ENCODE results near the gene MAGED1.

MAGED1 gene, protein sequence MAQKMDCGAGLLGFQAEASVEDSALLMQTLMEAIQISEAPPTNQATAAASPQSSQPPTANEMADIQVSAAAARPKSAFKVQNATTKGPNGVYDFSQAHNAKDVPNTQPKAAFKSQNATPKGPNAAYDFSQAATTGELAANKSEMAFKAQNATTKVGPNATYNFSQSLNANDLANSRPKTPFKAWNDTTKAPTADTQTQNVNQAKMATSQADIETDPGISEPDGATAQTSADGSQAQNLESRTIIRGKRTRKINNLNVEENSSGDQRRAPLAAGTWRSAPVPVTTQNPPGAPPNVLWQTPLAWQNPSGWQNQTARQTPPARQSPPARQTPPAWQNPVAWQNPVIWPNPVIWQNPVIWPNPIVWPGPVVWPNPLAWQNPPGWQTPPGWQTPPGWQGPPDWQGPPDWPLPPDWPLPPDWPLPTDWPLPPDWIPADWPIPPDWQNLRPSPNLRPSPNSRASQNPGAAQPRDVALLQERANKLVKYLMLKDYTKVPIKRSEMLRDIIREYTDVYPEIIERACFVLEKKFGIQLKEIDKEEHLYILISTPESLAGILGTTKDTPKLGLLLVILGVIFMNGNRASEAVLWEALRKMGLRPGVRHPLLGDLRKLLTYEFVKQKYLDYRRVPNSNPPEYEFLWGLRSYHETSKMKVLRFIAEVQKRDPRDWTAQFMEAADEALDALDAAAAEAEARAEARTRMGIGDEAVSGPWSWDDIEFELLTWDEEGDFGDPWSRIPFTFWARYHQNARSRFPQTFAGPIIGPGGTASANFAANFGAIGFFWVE

DNA sequence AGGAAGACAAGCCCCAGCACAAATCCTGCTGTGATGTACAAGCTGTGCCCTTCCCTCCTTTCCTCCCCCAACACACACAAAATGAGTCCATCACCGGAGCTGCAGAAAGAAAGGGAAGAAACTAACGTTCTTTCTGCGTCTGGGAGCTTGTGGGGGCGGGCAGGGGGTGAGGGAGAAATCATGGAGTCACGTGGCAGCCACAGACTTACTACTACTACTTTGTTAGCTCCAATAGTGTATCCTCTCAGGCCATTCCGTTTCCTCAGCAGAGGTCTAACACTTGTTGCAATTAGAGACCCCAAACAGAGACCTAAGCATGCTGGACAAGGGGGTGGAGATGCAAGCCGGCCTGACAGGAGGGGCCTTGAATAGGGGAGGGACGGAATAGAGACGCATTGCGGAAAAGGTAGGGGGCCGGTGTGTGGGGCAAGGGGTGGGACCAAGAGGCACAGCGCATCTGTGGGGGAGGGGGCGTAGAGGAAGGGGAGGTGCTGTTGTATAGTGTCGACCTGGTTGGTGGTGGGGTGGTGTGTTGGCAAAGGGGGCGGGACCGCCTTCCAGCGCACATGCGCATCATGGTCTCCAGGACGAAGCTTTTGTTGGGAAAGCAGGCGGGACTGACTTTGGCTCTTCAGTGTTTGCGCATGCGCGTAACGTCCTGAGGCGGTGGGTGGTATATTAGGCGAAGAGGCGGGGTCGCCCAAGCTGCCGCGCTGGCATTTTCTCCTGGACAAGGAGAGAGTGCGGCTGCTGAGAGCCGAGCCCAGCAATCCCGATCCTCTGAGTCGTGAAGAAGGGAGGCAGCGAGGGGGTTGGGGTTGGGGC, at the start of gene MAGED1:
TSS of gene MAGED1 (plus strand) at position 703 of the 825 bp plus-strand sequence. CDS start 682 bp downstream, outside the sequence.
- H3K9me3 ChIP-seq (ENCODE audit: severe bottlenecking): no peaks in the 10 kb centered on the region
- no peaks in the 10 kb centered on the region for H3K36me3 ChIP-seq
- peaks cover 8% of the 10 kb centered on the region for H3K27me3 ChIP-seq (ENCODE audit: insufficient read depth, low read depth, severe bottlenecking)
- TF ChIP-seq, protein P1, sequence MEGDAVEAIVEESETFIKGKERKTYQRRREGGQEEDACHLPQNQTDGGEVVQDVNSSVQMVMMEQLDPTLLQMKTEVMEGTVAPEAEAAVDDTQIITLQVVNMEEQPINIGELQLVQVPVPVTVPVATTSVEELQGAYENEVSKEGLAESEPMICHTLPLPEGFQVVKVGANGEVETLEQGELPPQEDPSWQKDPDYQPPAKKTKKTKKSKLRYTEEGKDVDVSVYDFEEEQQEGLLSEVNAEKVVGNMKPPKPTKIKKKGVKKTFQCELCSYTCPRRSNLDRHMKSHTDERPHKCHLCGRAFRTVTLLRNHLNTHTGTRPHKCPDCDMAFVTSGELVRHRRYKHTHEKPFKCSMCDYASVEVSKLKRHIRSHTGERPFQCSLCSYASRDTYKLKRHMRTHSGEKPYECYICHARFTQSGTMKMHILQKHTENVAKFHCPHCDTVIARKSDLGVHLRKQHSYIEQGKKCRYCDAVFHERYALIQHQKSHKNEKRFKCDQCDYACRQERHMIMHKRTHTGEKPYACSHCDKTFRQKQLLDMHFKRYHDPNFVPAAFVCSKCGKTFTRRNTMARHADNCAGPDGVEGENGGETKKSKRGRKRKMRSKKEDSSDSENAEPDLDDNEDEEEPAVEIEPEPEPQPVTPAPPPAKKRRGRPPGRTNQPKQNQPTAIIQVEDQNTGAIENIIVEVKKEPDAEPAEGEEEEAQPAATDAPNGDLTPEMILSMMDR (IDR thresholded peaks at IDR 0.05; ENCODE audit: low read depth, low read length): no peak
- H3K4me3 ChIP-seq (ENCODE audit: low read depth, low read length): peak within 1 kb of the TSS; percentile 46
- peak; percentile 93 for DNase-seq
- H3K27ac ChIP-seq: no peak within 1 kb of the TSS; the same call in 1 of the 2 replicates

- TF ChIP-seq, protein P1 (IDR thresholded peaks at IDR 0.05; ENCODE audit: low read depth, low read length): no peak
These were observed 46.0 kb upstream of the MAGED1 start for GRCh38 chrX:51847463-51847862.

GRCh38 chrX:51851507-51852085, 41.8 kb upstream of the MAGED1 start:
- Histone ChIP-seq H3K27me3 (ENCODE audit: insufficient read depth, low read depth, severe bottlenecking) (peaks cover 15% of the 10 kb centered on the region), H3K36me3 (no peaks in the 10 kb centered on the region), H3K27ac (no peak overlapping the region), H3K9me3 (ENCODE audit: severe bottlenecking) (no peaks in the 10 kb centered on the region), H3K4me3 (ENCODE audit: low read depth, low read length) (no peak overlapping the region)
- DNase-seq: no peak
- TF ChIP-seq, protein P1 (IDR thresholded peaks at IDR 0.05; ENCODE audit: low read depth, low read length): no peak

More at GRCh38 chrX:51847463-51847862, 46.0 kb upstream of the MAGED1 start:
- no peak overlapping the region for H3K27ac ChIP-seq
- H3K4me3 ChIP-seq (ENCODE audit: low read depth, low read length): no peak overlapping the region
- peaks cover 13% of the 10 kb centered on the region for H3K27me3 ChIP-seq (ENCODE audit: insufficient read depth, low read depth, severe bottlenecking)
- DNase-seq: no peak
- H3K9me3 ChIP-seq (ENCODE audit: severe bottlenecking): no peaks in the 10 kb centered on the region
- no peaks in the 10 kb centered on the region for H3K36me3 ChIP-seq

- H3K4me3 ChIP-seq (ENCODE audit: low read depth, low read length): no peak overlapping the region
These were observed 41.3 kb upstream of the MAGED1 start for GRCh38 chrX:51852096-51852495.

GRCh38 chrX:51852621-51853020, 40.8 kb upstream of the MAGED1 start:
- Histone ChIP-seq H3K9me3 (ENCODE audit: severe bottlenecking) (no peaks in the 10 kb centered on the region), H3K27ac (no peak overlapping the region), H3K27me3 (ENCODE audit: insufficient read depth, low read depth, severe bottlenecking) (peaks cover 15% of the 10 kb centered on the region), H3K36me3 (no peaks in the 10 kb centered on the region), H3K4me3 (ENCODE audit: low read depth, low read length) (no peak overlapping the region)
- no peak for DNase-seq
- TF ChIP-seq, protein P1 (IDR thresholded peaks at IDR 0.05; ENCODE audit: low read depth, low read length): no peak

More at GRCh38 chrX:51852096-51852495, 41.3 kb upstream of the MAGED1 start:
- no peaks in the 10 kb centered on the region for H3K36me3 ChIP-seq
- DNase-seq: no peak
- no peaks in the 10 kb centered on the region for H3K9me3 ChIP-seq (ENCODE audit: severe bottlenecking)
- H3K27me3 ChIP-seq (ENCODE audit: insufficient read depth, low read depth, severe bottlenecking): peaks cover 15% of the 10 kb centered on the region
- TF ChIP-seq, protein P1 (IDR thresholded peaks at IDR 0.05; ENCODE audit: low read depth, low read length): no peak
- no peak overlapping the region for H3K27ac ChIP-seq

All from WERI-Rb-1 (cell line).